Panc1 (cell line): ENCODE data around the gene MAP3K14.

Source experiments
- TF ChIP-seq, protein P1 (sequence below): fragments of 450-650 bp; IDR thresholded peaks from 2 replicates; pipeline ENCODE4 v1.5.1; 2017; ENCODE audit warnings: mild to moderate bottlenecking
- TF ChIP-seq, protein P2 (sequence below), 2 experiments: IDR thresholded peaks; 2 replicates each; pipeline ENCODE4 v1.6.1; 2011 to 2012; ENCODE audit warnings: low read depth in 2 of 2, control low read depth in 1 of 2, low read length in 1 of 2, mild to moderate bottlenecking in 1 of 2, moderate library complexity in 1 of 2; ENCODE audit not compliant: insufficient read depth in 1 of 2

DNA sequence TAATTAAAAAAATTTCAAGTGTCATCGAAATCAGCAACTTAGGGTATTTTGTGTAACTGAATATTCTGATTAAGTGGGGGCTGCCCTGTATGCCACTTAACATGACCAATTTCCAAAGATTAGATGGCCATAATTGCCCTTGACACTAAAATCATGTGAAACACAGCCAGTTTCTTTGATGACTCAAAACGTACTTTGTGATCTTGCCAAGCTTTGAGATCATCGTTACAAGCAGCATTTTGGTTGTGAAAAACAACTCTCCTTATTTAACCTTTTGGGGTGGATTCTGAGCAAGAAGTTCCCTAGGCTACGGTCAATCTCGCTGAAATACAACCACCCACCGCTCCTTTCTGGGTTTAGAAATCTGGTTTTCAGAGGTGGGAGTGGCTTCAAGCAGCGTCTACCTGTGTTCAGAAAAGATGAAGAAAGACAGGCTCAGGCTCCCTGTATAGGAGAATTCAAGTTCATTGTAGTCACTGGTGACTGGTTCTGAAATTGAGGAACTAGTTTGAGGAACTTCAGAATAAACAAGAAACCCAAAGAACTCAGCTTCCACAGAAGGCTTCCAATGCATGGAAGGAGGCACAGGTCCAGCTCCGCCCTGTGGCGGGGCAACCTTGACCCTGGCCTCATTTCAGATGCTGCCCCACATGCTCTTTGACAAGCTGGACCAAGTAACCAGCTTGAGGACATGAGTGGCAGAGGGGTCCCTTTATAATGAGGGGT is 9.4 kb downstream of the MAP3K14 start:
- TF ChIP-seq, protein P1, sequence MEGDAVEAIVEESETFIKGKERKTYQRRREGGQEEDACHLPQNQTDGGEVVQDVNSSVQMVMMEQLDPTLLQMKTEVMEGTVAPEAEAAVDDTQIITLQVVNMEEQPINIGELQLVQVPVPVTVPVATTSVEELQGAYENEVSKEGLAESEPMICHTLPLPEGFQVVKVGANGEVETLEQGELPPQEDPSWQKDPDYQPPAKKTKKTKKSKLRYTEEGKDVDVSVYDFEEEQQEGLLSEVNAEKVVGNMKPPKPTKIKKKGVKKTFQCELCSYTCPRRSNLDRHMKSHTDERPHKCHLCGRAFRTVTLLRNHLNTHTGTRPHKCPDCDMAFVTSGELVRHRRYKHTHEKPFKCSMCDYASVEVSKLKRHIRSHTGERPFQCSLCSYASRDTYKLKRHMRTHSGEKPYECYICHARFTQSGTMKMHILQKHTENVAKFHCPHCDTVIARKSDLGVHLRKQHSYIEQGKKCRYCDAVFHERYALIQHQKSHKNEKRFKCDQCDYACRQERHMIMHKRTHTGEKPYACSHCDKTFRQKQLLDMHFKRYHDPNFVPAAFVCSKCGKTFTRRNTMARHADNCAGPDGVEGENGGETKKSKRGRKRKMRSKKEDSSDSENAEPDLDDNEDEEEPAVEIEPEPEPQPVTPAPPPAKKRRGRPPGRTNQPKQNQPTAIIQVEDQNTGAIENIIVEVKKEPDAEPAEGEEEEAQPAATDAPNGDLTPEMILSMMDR = no peak
- TF ChIP-seq, protein P2, sequence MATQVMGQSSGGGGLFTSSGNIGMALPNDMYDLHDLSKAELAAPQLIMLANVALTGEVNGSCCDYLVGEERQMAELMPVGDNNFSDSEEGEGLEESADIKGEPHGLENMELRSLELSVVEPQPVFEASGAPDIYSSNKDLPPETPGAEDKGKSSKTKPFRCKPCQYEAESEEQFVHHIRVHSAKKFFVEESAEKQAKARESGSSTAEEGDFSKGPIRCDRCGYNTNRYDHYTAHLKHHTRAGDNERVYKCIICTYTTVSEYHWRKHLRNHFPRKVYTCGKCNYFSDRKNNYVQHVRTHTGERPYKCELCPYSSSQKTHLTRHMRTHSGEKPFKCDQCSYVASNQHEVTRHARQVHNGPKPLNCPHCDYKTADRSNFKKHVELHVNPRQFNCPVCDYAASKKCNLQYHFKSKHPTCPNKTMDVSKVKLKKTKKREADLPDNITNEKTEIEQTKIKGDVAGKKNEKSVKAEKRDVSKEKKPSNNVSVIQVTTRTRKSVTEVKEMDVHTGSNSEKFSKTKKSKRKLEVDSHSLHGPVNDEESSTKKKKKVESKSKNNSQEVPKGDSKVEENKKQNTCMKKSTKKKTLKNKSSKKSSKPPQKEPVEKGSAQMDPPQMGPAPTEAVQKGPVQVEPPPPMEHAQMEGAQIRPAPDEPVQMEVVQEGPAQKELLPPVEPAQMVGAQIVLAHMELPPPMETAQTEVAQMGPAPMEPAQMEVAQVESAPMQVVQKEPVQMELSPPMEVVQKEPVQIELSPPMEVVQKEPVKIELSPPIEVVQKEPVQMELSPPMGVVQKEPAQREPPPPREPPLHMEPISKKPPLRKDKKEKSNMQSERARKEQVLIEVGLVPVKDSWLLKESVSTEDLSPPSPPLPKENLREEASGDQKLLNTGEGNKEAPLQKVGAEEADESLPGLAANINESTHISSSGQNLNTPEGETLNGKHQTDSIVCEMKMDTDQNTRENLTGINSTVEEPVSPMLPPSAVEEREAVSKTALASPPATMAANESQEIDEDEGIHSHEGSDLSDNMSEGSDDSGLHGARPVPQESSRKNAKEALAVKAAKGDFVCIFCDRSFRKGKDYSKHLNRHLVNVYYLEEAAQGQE (IDR thresholded peaks at IDR 0.05; ENCODE audit: insufficient read depth in 1 of 2, low read depth in 2 of 2, low read length in 1 of 2) = no peak
